GM13977 (cell line): ENCODE measurements around the gene JAKMIP3.

Experiments
- DNase-seq: peaks from one replicate; pipeline ENCODE4 v3.0.0; 2012; ENCODE audit warnings: low spot score
- CTCF ChIP-seq: IDR thresholded peaks from 2 replicates; pipeline ENCODE4 v1.5.1; 2012; ENCODE audit warnings: mild to moderate bottlenecking, control low read depth; ENCODE audit not compliant: insufficient read depth; ENCODE audit errors: extremely low read depth, missing control alignments
- in situ Hi-C: fragments of 300-500 bp; cut with MboI; formaldehyde crosslinking; loops from one replicate; pipeline ENCODE4 v1.12.0; 2022; ENCODE audit warnings: low sequenced_read_pairs, low pct_unique_long_range_greater_than_20kb, mixed read lengths, inconsistent platforms; ENCODE audit not compliant: unreplicated experiment

Gene JAKMIP3

GRCh38 chr10:132048294-132048667 is 17.5 kb upstream of the JAKMIP3 start:
- in situ Hi-C loops = no loop called here
- DNase-seq = no peak

DNA sequence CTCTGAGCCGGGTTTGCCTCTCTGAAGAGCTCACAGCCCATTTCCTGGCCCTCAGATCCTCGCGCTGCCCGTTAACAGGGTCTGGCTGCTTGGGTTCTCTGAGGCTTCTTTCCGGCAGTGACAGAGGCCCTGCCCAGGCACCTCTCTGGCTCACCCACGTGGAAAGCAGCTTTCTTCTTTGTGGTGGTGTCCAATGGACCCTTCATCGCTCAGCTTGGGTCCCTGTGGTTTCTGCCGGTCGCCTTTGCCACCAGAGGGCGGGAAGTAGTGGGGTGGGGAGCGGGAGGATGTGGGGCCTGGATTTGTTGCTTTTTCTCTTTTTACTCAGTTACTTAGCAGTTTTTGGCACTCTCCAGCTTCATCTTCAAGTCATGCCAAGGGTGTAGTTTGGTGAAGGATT is 15.6 kb upstream of the JAKMIP3 start:
- DNase-seq = no peak
- in situ Hi-C loops = no loop called here
- no peak for TF ChIP-seq CTCF

More at GRCh38 chr10:132048294-132048667, 17.5 kb upstream of the JAKMIP3 start:
- TF ChIP-seq CTCF = no peak

DNA sequence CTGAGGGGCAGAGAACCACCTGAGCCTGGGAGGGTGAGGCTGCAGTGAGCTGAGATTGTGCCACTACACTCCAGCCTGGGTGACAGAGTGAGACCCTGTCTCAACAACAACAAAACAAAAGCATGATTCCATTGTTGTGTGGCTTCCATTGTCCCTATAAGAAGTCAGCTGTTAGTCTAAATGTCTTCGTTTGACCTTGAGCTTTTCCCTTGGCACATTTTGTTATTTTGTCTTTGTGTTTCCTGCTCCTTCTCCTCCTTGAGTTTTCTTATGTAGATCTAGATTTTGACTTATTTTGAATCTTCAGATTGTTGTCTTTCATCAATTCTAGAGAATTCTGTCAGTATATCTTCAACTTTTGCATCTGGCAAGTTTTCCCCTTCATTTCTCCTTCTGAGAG is 13.6 kb upstream of the JAKMIP3 start:
- TF ChIP-seq CTCF = no peak
- no peak for DNase-seq
- in situ Hi-C loops = no loop called here

GRCh38 chr10:132054564-132054963 is 11.2 kb upstream of the JAKMIP3 start:
- DNase-seq = no peak
- TF ChIP-seq CTCF = no peak
- in situ Hi-C loops = no loop called here

DNA sequence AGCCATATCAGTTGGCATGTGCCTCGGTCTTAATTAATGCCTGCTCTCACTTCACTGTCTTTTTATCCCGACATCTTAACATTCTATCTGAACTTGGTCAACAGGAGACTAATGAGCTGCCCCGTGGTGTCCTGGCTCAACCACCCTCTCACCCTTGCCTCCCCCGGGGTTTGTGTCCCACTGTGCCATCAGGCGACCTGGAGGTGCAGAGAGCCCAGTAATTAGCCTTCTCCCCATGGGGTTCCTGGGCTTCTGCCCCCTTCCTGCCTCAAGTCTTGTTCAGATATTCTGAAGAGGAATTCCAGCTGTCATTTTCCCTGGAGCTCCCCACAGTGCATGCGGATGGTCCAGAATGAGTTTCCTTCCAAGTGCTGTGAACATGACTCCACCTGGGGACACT is 10.1 kb upstream of the JAKMIP3 start:
- TF ChIP-seq CTCF = no peak
- no peak for DNase-seq
- in situ Hi-C loops = no loop called here

DNA sequence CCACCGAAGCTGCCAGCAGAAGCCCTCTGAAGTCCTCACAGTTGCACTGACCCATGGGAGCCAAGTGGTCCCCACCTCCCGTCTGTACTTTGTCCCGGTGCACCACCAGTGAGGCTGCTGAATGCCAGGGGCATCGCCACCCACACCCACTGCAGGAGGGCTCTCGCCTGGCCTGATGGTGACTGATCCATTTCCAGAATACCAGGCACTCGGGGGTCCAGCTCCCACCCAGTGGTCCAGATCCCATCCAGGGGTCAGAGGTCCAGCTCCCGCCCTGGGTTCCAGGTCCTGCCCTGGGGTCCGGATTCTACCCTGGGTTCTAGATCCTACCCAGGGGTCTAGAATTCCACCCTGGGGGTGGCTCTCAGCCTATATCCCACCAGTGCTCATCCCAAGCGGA is 9.1 kb upstream of the JAKMIP3 start:
- no peak for DNase-seq
- in situ Hi-C loops = no loop called here
- no peak for TF ChIP-seq CTCF

- DNase-seq = no peak
- in situ Hi-C loops = no loop called here
- no peak for TF ChIP-seq CTCF
These were observed 8.5 kb upstream of the JAKMIP3 start for GRCh38 chr10:132057191-132057681.
